MM.1S (cell line): Measurements from ENCODE around the gene CXXC5.

Experiments
- EZH2 ChIP-seq: fragments of 300-600 bp; sonication (generic); optimal IDR thresholded peaks from 2 replicates; pipeline ENCODE3; 2017; ENCODE audit warnings: low read depth, mild to moderate bottlenecking, antibody characterized with exemption, low read length, mixed read lengths
- EZH2phosphoT487 ChIP-seq: fragments of 300-600 bp; sonication (generic); IDR thresholded peaks from 2 replicates; pipeline ENCODE4 v1.6.1; 2018; ENCODE audit warnings: antibody characterized with exemption, low read length
- TF ChIP-seq, protein P1 (sequence below): fragments of 300-600 bp; sonication (generic); IDR thresholded peaks from 2 replicates; pipeline ENCODE4 v1.5.1; 2016; ENCODE audit warnings: antibody characterized with exemption, low read length, mixed read lengths

DNA sequence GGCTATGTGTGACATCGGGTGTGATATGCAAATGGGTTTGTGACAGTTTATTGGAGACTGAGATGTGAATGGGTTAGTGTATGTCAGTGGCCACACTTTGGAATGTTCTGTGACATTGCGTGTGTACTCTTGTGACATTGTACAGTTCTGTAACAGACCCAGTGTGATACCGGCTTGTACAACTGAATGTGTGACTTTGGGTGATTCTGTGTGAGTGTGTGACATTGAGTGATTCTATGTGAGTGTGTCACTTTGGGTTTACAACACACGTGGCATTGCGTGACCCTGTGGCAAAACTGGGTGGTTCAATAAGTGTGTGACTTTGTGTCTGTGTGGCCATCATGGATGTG, 38.2 kb downstream of the CXXC5 start:
- TF ChIP-seq, protein P1, sequence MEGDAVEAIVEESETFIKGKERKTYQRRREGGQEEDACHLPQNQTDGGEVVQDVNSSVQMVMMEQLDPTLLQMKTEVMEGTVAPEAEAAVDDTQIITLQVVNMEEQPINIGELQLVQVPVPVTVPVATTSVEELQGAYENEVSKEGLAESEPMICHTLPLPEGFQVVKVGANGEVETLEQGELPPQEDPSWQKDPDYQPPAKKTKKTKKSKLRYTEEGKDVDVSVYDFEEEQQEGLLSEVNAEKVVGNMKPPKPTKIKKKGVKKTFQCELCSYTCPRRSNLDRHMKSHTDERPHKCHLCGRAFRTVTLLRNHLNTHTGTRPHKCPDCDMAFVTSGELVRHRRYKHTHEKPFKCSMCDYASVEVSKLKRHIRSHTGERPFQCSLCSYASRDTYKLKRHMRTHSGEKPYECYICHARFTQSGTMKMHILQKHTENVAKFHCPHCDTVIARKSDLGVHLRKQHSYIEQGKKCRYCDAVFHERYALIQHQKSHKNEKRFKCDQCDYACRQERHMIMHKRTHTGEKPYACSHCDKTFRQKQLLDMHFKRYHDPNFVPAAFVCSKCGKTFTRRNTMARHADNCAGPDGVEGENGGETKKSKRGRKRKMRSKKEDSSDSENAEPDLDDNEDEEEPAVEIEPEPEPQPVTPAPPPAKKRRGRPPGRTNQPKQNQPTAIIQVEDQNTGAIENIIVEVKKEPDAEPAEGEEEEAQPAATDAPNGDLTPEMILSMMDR: no peak
- TF ChIP-seq EZH2: no peak
- no peak for TF ChIP-seq EZH2phosphoT487
